MCF 10A (cell line): ENCODE data around the gene DACH2. TPM values are rescaled to one million over a fixed set of nuclear protein-coding genes. Genes with fewer than 3 reads are reported as not detected.
A peak's percentile ranks its signal among the peaks of the same experiment; 100 is the strongest.

Source experiments
- BruUV-seq: library from RNA; stranded (reverse); fragments of 400-500 nt; replicated peaks from 2 replicates; lab custom pipeline; 2021; lab: Mats Ljungman, UMichigan
- CTCF ChIA-PET: fragments of 300-600 bp; sonication (Branson Sonifier 250); formaldehyde crosslinking; extraction: SDS; loops from one replicate; lab custom pipeline; 2021; ENCODE audit warnings: antibody characterized with exemption, inconsistent platforms; lab: Yijun Ruan, JAX
- POLR2A ChIA-PET: fragments of 300-600, 350-650 bp; sonication (Branson Sonifier 250); formaldehyde crosslinking; extraction: SDS; loops from one replicate; lab custom pipeline; 2020; ENCODE audit warnings: antibody characterized with exemption, inconsistent platforms; lab: Yijun Ruan, JAX
- DNase-seq: peaks from one replicate; pipeline ENCODE4 v3.0.0-alpha.2; 2018; ENCODE audit not compliant: unreplicated experiment
- H3K27ac Mint-ChIP-seq: one replicate; pipeline ENCODE4 v1.8.0; 2022; ENCODE audit warnings: mild to moderate bottlenecking, low read depth, mixed read lengths; ENCODE audit not compliant: unreplicated experiment
- H3K27me3 Mint-ChIP-seq: one replicate; pipeline ENCODE4 v1.8.0; 2022; ENCODE audit warnings: mixed read lengths; ENCODE audit not compliant: insufficient read depth, unreplicated experiment
- H3K36me3 Mint-ChIP-seq: one replicate; pipeline ENCODE4 v1.8.0; 2022; ENCODE audit warnings: mild to moderate bottlenecking, moderate library complexity, mixed read lengths; ENCODE audit not compliant: insufficient read depth, unreplicated experiment
- H3K4me1 Mint-ChIP-seq: one replicate; pipeline ENCODE4 v1.8.0; 2022; ENCODE audit warnings: mixed read lengths; ENCODE audit not compliant: insufficient read depth, unreplicated experiment
- H3K4me3 Mint-ChIP-seq: one replicate; pipeline ENCODE4 v1.8.0; 2022; ENCODE audit warnings: mild to moderate bottlenecking, moderate library complexity, mixed read lengths; ENCODE audit not compliant: unreplicated experiment
- H3K9me3 Mint-ChIP-seq: one replicate; pipeline ENCODE4 v1.8.0; 2022; ENCODE audit warnings: mixed read lengths; ENCODE audit not compliant: unreplicated experiment
- CTCF ChIP-seq: fragments of 200-600 bp; IDR thresholded peaks from one replicate; pipeline ENCODE4 v1.8.0; 2022; ENCODE audit warnings: antibody characterized with exemption, mild to moderate bottlenecking; ENCODE audit not compliant: unreplicated experiment
- intact Hi-C: fragments of 100-400 bp; cut with micrococcal nuclease; formaldehyde crosslinking; loops from 2 replicates; pipeline ENCODE4 v1.14.1; 2022
- total RNA-seq: library from RNA; stranded (reverse); gene quantifications from 2 replicates; pipeline ENCODE4 v1.2.3, GENCODE V29; 2022

The DACH2 gene
- total RNA-seq, 1 experiment from 2014 or later, result not detected

DNA sequence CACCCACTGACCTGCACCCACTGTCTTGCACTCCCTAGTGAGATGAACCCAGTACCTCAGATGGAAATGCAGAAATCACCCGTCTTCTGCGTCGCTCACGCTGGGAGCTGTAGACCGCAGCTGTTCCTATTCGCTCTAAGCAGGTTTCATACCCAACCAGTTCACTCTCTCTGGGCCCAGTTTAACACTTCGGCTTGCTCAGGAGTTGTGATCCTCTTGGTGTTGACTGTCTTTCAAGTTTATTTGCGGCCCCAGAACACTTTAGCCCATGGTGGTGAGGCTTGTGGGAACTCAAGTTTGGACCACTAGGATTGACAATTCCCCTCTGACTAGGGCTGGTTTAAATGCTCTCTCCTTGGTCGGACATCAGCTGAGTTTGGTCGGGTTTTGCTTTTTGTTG, 147.0 kb downstream of the DACH2 start:
- H3K4me1 Mint-ChIP-seq, result no peaks in the 10 kb centered on the region
- no peak overlapping the region for H3K4me3 Mint-ChIP-seq
- ChIA-PET POLR2A (no interaction called here), CTCF (interaction anchor here (0.6 kb wide), 1 partner anchor 1561 kb away, joined by 3 read pairs; no protein-coding TSS in a partner anchor)
- BruUV-seq, result no TSS peak
- no peaks in the 10 kb centered on the region for H3K36me3 Mint-ChIP-seq
- H3K27ac Mint-ChIP-seq, result no peak overlapping the region
- no peak for DNase-seq
- no peaks in the 10 kb centered on the region for H3K27me3 Mint-ChIP-seq
- H3K9me3 Mint-ChIP-seq, result no peaks in the 10 kb centered on the region
- TF ChIP-seq CTCF, result no peak
- intact Hi-C loops, result no loop called here

GRCh38 chrX:86322913-86323312, 174.7 kb downstream of the DACH2 start:
- BruUV-seq, result no TSS peak
- intact Hi-C loops, result loop anchor here (1.0 kb wide), 1 partner anchor 623 kb away; no protein-coding TSS in a partner anchor
- no peaks in the 10 kb centered on the region for H3K36me3 Mint-ChIP-seq

GRCh38 chrX:86329174-86329573, 180.9 kb downstream of the DACH2 start:
- Mint-ChIP-seq H3K36me3 (no peaks in the 10 kb centered on the region), H3K27ac (no peak overlapping the region), H3K4me3 (no peak overlapping the region), H3K4me1 (no peaks in the 10 kb centered on the region), H3K27me3 (peaks cover 17% of the 10 kb centered on the region), H3K9me3 (no peaks in the 10 kb centered on the region)
- no peak for TF ChIP-seq CTCF
- POLR2A ChIA-PET, result no interaction called here
- intact Hi-C loops, result no loop called here
- BruUV-seq, result no TSS peak
- no peak for DNase-seq
- CTCF ChIA-PET, result no interaction called here

More at GRCh38 chrX:86322913-86323312, 174.7 kb downstream of the DACH2 start:
- Mint-ChIP-seq H3K4me1 (no peaks in the 10 kb centered on the region), H3K27me3 (no peaks in the 10 kb centered on the region), H3K27ac (no peak overlapping the region), H3K4me3 (no peak overlapping the region), H3K9me3 (no peaks in the 10 kb centered on the region)
- no peak for TF ChIP-seq CTCF
- peak; percentile 2 for DNase-seq
- ChIA-PET POLR2A (no interaction called here), CTCF (interaction anchor here (1.2 kb wide), 1 partner anchor 623 kb away, joined by 4 read pairs; no protein-coding TSS in a partner anchor)

DNA sequence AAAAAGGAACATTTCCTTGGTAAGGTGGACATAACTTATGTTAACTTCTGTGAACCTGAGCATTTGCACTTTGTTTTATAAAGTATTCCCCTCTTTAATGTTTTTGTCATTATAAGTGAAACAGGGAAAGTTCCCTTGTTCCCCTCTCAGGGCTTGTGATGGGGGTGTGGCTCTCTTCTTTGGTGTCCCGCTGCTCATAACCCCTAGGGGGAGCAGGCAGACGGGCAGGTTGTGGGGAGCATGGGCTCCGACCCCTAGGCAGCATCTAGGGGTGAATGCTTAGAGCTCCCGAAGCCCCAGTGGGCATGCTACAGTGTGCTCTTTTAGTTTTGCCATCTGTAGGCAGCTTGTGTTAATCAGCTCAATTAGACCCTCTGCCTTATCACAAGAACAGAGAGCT, 200.4 kb downstream of the DACH2 start:
- Mint-ChIP-seq H3K4me3 (no peak overlapping the region), H3K36me3 (no peaks in the 10 kb centered on the region), H3K4me1 (no peaks in the 10 kb centered on the region), H3K9me3 (no peaks in the 10 kb centered on the region), H3K27ac (no peak overlapping the region), H3K27me3 (no peaks in the 10 kb centered on the region)
- BruUV-seq, result no TSS peak
- peak; percentile 3 for DNase-seq
- intact Hi-C loops, result no loop called here
- POLR2A ChIA-PET, result no interaction called here
- peak; percentile 15 for TF ChIP-seq CTCF
- CTCF ChIA-PET, result no interaction called here
